SKM-1 treated with dmso at 0.1 percent for 144 hours (cell line): Measurements from ENCODE around the gene DNAAF8.

Experiments
- DNase-seq: peaks from one replicate; lab custom pipeline; 2025; ENCODE audit not compliant: unreplicated experiment; lab: John Stamatoyannopoulos, UW

DNAAF8 gene

DNA sequence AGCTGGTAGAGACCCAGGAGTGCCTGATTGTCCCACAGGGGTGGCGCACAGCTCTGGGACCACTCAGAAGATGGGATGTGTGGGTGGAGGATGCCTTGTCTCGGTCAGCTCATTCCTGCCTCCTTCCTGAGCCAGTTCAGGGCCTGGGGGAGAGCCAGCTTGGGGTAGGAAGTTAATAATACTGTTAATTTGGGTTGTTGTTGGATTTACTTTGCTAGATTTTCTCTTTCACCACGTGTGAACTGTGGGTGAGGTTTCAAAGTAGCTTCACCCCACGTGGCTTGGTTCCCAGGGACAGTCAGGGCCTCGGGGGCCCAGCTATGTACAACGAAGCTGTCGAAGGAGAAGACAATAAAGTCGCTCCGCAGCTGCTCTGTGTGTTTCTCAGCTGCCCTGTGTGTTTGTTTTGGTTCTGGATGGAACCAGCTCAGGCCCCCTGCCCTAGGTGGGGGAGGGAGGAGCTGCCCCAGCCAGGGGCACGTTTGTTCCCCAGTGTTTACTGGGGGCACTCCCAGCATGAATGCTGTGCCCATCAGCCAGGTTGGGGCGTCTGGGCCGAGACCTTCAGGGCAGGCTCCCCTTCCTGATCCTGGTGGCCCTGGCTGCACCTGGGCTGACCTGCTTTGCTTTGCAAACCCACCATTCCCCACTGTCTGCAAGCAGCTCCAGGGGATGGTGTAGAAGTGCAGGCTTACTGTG, 38.7 kb upstream of the DNAAF8 start:
- DNase-seq: no peak

DNA sequence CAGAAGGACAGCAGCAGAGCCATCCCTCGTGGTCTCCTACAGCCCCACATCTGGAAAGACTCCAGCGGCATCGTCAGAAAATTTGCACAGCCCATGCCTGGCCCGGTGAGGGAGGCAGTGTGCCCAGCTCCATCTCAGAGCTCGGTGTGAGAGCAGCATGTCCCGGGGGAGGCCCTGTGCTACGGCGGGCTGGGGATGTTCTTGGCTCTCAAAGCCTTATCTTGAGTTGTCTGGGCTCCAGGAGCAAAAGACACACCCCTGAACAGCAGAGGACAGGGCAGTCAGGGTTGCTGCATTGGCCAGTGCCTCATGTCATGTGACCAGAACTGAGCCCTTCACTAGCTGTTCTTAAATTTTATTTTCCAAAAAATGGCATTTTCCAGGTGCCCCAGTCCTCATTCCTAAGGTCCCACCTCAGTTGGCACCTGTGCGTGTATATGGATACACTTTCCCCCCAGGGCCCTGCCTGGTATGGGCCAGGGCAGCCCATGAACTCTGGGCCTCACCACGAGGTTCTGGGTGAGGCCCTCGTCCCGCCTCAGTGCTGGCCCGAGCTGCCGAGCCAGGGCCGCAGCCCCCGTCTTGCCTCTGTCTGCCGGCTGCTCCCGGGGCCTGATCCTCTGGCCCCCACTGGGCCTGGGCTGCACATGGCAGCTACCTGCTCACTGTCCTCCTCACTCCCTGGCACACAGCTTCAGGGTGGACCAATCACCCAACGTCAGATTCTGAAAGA, 38.0 kb upstream of the DNAAF8 start:
- no peak for DNase-seq

GRCh38 chr16:4696905-4697847, 37.2 kb upstream of the DNAAF8 start:
- no peak for DNase-seq

DNA sequence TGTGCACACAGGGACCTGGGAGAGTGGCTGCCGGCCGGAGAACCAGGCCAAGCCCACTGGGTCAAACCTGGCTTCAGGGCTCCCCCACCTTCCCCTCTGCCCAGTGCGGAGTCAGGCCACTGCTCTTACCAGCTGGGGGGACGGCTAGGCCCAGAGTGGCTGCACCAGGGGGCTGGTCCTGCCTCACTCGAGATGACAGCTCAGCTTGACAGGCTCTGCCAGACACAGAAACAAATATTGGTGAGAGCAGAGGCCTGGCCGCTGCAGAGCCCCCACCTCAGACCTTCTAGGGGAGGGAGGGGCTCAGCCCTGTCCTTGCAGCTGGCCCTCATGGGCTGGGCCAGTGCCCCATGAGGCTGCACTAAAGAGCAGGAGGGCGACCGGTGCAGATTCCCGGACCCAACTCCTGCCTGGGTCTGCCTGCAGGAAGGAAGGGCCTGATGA, 36.5 kb upstream of the DNAAF8 start:
- DNase-seq: no peak

DNA sequence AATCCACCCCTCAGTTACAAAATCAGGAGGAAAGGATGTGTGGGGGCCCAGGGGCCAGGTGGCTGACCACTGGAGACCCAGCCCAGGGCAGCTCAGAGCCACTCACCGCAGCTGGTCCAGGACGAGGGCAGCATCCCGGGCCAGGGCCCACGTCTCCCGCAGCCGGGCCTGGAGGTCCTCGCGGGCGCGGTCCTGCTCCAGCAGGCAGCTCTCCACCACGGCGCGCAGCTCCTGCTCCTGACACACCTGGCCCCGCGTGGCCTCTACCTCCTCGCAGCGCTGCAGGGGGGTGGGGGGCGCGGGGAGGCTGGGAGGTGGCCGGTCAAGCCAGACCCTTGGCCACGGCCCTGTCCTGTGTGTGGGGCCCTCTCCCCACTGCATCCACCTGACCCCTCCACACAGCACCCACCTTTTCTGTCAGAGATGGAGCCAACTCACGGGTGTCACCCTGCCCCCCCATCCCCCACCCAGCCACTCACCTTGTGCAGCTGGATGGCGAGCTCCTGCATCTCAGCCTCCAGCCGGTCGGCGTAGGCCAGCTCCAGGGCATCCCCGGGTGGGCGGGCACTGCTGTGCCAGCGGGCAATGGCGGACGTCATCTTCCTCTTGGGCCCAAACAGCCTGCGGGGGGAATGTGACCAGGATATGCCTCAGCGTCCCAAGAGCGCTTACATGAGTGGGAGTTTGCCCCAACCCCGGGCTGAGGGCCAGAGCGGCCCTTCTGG, 35.9 kb upstream of the DNAAF8 start:
- no peak for DNase-seq

DNA sequence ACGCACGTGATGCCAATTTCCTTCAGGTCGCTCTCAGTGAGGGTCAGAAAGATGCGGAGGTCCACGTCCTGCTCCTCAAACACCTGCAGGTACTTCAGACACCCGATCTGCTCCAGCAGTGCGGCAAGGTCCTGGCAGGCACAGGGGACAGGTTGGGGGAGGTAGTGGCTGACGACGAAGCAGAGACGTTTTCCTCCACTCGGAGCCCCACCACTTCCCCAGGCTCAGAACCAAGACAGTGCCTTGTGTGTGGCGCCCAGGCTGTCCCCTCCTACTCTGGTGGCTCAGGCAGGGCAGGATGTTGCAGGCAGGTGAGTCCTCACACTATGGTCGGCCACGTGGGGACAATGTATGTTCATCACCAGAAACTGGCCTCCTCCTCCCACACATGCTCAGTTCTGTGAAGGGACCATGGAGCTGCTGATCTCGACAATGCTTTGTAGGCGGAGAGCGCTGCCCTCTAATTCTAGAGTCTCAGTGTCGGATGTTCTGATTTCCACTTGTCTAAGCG, 35.2 kb upstream of the DNAAF8 start:
- no peak for DNase-seq

DNA sequence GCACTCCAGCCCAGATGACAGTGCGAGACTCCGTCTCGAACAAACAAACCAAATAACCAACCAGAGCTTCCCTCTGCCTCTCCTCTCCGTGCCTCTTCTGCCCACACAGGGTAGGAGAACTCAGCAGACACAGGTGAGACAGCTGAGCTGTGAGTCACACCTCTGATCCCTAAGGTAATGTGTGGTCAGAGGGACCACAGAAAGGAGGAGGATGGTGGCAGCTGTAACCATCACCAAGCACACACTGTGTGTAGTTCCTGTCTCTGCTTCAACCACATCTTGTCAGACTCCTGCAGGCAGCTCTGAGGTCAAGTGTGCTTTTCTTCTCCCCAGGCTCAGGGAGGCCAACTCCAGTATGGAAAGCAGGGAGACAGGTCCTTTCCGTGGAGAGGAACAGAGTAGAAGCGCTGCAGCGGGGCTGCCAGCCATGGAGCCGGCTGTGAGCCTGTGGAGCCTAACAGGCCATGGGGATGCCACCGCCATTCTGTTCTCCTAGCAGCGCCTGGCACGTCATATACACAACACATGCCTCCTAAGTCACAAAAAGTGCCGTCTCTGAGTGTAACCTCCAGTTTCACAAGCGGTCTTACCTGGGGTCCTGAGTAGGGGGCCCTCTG, 33.8 kb upstream of the DNAAF8 start:
- DNase-seq: no peak

DNA sequence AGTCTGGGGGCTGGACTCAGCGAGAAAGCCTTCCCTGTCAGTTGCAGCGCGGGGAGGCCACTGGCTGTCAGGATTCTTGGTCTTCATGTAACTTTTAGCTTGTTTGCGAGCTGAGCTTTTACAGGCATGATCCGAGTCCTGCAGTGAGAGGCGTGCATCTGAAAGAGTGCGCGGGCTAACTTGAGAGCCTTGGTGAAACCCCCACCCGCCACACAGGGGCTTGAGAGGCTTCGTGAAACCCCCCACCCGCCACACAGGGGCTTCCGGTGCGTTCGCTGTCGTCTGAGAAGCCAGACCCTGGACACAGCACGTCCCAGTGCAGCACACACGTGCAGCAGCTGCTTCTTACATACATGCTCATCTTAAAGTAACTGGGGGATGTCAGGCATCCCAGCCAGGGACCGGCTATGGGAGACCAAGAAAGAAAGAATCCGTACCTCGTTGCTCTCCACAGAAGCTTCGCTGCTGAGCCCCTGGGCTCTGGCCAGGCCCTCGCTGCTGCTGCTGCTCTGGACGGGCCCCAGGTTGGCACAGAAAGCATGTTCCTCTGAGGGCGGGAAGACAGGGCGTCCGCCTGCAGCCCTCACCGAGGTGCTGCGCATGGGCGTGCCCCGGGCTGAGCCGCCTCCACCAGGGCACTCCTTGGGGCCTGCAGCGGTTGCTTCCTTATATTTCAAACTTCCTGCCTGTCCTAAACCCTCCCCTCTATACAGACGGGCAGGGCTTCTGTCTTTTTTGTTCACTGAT, 33.2 kb upstream of the DNAAF8 start:
- no peak for DNase-seq

DNA sequence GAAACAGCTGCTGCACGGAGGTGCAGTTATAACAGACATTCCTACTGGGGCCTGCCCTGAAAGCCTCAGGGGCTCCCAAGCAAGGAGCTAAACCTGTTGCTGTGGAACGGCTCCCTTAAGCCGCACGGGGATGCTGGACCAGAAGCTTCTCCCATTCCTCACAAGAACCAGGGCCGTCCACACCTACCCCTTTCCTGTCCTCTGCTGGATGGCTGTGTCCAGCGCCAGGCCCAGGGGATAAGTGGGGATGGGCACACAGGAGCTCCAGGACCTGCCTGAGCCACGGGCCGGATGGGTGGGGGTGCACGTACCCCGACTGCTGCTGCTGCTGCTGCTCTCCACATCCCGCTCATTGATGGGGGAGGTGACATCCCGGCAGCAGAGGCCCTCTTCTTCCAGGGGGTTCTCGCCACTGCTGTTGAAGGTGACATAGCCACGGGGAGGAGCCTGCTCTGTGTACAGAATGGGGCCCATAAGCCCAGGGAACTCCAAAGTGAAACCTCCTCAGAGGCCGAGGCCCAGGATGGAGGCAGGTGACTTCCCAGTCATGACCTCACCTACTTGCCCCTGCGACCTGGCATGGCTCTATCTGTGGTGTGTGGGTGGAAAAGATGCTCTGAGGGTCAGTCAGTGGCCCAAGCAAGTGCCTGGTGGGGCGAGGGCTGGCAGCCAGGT, 32.4 kb upstream of the DNAAF8 start:
- DNase-seq: no peak

DNA sequence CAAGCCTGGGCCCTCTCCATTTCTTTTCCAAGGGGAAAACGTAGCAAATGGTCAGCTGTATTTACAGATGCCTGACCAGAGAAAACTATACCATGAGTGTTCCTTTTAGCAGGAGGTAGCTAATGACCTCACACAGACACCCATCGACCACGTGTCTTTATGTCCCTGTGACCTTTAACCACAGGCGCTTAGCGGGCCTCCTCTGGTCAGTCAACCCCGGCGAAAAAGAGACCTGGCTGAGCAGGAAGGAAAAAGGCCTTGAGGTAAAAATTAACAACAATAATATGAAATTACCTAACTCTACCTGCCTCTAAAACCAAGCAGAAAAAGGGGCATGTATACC, 31.9 kb upstream of the DNAAF8 start:
- no peak for DNase-seq

- no peak for DNase-seq
Measured at GRCh38 chr16:4703906-4704305, 30.4 kb upstream of the DNAAF8 start.

- DNase-seq: no peak
Measured at GRCh38 chr16:4704491-4704890, 29.8 kb upstream of the DNAAF8 start.

GRCh38 chr16:4704913-4705312, 29.4 kb upstream of the DNAAF8 start:
- no peak for DNase-seq

DNA sequence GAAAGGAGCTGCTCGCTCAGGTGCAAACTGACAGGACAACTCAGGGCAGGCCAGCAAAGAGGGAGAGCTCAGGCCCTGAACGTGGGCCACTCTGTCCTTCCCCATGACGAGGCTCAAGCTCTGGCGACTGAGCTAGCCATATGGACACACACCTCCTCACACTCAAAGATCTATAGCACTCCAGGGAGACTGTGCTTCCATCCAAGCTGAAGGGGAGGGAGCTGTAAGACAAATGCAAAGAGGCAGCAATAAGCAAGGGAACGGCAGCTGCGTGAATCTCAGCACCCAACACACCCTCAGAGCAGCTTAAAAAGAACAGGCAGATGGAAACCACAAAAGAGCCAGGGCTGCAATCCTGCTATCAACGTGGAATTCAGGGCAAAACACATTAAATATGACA, 27.5 kb upstream of the DNAAF8 start:
- DNase-seq: no peak

GRCh38 chr16:4709481-4709880, 24.9 kb upstream of the DNAAF8 start:
- DNase-seq: no peak

- DNase-seq: no peak
Measured at GRCh38 chr16:4713663-4714501, 20.5 kb upstream of the DNAAF8 start.

GRCh38 chr16:4714996-4715395, 19.3 kb upstream of the DNAAF8 start:
- no peak for DNase-seq

GRCh38 chr16:4718466-4718865, 15.9 kb upstream of the DNAAF8 start:
- DNase-seq: no peak
